ENCODE data around the gene ACADVL. TPM values are rescaled to one million over a fixed set of nuclear protein-coding genes. Genes with fewer than 3 reads are reported as not detected.

The ACADVL gene
- polyA plus RNA-seq, 1 donor from 2014 or later = 397 TPM

GRCh38 chr17:7256766-7257456 is 37.2 kb downstream of the ACADVL start:
- Histone ChIP-seq H3K9me3 (ENCODE audit: low read length) (no peaks in the 10 kb centered on the region), H3K9ac (ENCODE audit: low read length) (no peak overlapping the region), H3K4me2 (ENCODE audit: low read length) (no peak overlapping the region), H3K27ac (ENCODE audit: low read length) (no peak overlapping the region), H3F3A (ENCODE audit: insufficient read depth, low read length, poor library complexity, severe bottlenecking) (no peaks in the 10 kb centered on the region), H3K79me2 (replicated peaks; ENCODE audit: insufficient read depth, low read length) (peaks cover 12% of the 10 kb centered on the region), H2AFZ (ENCODE audit: low read depth, low read length) (no peak overlapping the region), H3K27me3 (ENCODE audit: insufficient read depth, low read depth, low read length) (peaks cover 30% of the 10 kb centered on the region), H3K9me2 (ENCODE audit: insufficient read depth, low read length) (no peaks in the 10 kb centered on the region), H4K20me1 (ENCODE audit: insufficient read depth) (no peaks in the 10 kb centered on the region), H3K36me3 (ENCODE audit: insufficient read depth, low read length) (peaks cover 4% of the 10 kb centered on the region), H3K4me3 (ENCODE audit: low read length) (no peak overlapping the region)
- TF ChIP-seq POLR2AphosphoS5 (IDR thresholded peaks at IDR 0.05) = no peak
- TF ChIP-seq EP300 (conservative IDR thresholded peaks at IDR 0.05; ENCODE audit: poor library complexity, severe bottlenecking) = no peak
- no peak for TF ChIP-seq SMC3 (conservative IDR thresholded peaks at IDR 0.05; ENCODE audit: poor library complexity)
- TF ChIP-seq CTCF (IDR thresholded peaks at IDR 0.05; ENCODE audit: poor library complexity, severe bottlenecking) = no peak
- TF ChIP-seq TAF1 (IDR thresholded peaks at IDR 0.05; ENCODE audit: low read depth) = no peak
- TF ChIP-seq EZH2 (IDR thresholded peaks at IDR 0.05; ENCODE audit: borderline replicate concordance, insufficient read depth, low read length, poor library complexity, severe bottlenecking) = no peak
- TF ChIP-seq REST (IDR thresholded peaks at IDR 0.05; ENCODE audit: borderline replicate concordance) = no peak
- TF ChIP-seq RAD21 (conservative IDR thresholded peaks at IDR 0.05) = no peak
- TF ChIP-seq MXI1 (conservative IDR thresholded peaks at IDR 0.05; ENCODE audit: poor library complexity, severe bottlenecking) = no peak

GRCh38 chr17:7258731-7259554 is 39.2 kb downstream of the ACADVL start:
- Histone ChIP-seq H3K27ac (ENCODE audit: low read length) (no peak overlapping the region), H3K27me3 (ENCODE audit: insufficient read depth, low read depth, low read length) (peaks cover 50% of the 10 kb centered on the region), H3K9me3 (ENCODE audit: low read length) (no peaks in the 10 kb centered on the region), H3K9me2 (ENCODE audit: insufficient read depth, low read length) (no peaks in the 10 kb centered on the region), H4K20me1 (ENCODE audit: insufficient read depth) (no peaks in the 10 kb centered on the region), H3K36me3 (ENCODE audit: insufficient read depth, low read length) (peaks cover 4% of the 10 kb centered on the region), H3K4me3 (ENCODE audit: low read length) (no peak overlapping the region), H3K4me2 (ENCODE audit: low read length) (no peak overlapping the region), H3F3A (ENCODE audit: insufficient read depth, low read length, poor library complexity, severe bottlenecking) (no peaks in the 10 kb centered on the region), H3K9ac (ENCODE audit: low read length) (no peak overlapping the region), H3K79me2 (replicated peaks; ENCODE audit: insufficient read depth, low read length) (peaks cover 1% of the 10 kb centered on the region), H2AFZ (ENCODE audit: low read depth, low read length) (no peak overlapping the region)
- TF ChIP-seq SMC3 (conservative IDR thresholded peaks at IDR 0.05; ENCODE audit: poor library complexity) (no peak), REST (IDR thresholded peaks at IDR 0.05; ENCODE audit: borderline replicate concordance) (no peak), TAF1 (IDR thresholded peaks at IDR 0.05; ENCODE audit: low read depth) (no peak), POLR2AphosphoS5 (IDR thresholded peaks at IDR 0.05) (no peak), RAD21 (conservative IDR thresholded peaks at IDR 0.05) (no peak), EP300 (conservative IDR thresholded peaks at IDR 0.05; ENCODE audit: poor library complexity, severe bottlenecking) (no peak), CTCF (IDR thresholded peaks at IDR 0.05; ENCODE audit: poor library complexity, severe bottlenecking) (no peak), EZH2 (IDR thresholded peaks at IDR 0.05; ENCODE audit: borderline replicate concordance, insufficient read depth, low read length, poor library complexity, severe bottlenecking) (no peak), MXI1 (conservative IDR thresholded peaks at IDR 0.05; ENCODE audit: poor library complexity, severe bottlenecking) (no peak)
